IMR-90 (cell line): Measurements from ENCODE around the gene TCEAL4.

Experiments
- CEBPB ChIP-seq: IDR thresholded peaks from 2 replicates; pipeline ENCODE4 v1.6.1; 2012; ENCODE audit warnings: low read depth, low read length, improper control_type of control experiment
- CTCF ChIP-seq: conservative IDR thresholded peaks from 2 replicates; pipeline ENCODE4 v1.5.1; 2012; ENCODE audit warnings: mild to moderate bottlenecking, low read depth, low read length, improper control_type of control experiment
- POLR2A ChIP-seq: IDR thresholded peaks from 2 replicates; pipeline ENCODE4 v1.6.1; 2012; ENCODE audit warnings: mild to moderate bottlenecking, low read depth, low read length
- RFX5 ChIP-seq: IDR thresholded peaks from 2 replicates; pipeline ENCODE4 v1.8.0; 2012; ENCODE audit warnings: low read depth, mild to moderate bottlenecking, low read length, moderate library complexity
- TF ChIP-seq, protein P1 (sequence below): fragments of 150-350 bp; IDR thresholded peaks from 2 replicates; pipeline ENCODE4 v1.6.1; 2017; ENCODE audit warnings: mild to moderate bottlenecking, antibody characterized with exemption, low read length, low read depth

DNA sequence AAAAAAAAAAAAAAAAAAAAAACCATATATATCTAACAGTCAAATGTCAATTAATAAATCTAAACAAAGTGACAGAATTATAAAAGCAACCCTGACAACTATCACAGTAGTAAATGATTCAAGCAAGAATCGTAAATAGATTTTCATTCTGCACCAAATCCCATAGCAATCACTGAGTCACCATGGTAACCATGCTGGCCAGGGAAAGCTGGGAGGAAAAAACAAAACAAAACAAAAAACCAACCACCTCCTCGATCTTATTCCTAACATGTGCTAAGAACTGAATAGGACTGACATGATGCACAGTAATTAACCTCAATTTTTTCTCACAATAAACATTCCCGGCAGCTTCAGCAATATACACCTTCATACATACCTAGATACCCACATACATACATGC lies 35.4 kb upstream of the TCEAL4 start:
- no peak for TF ChIP-seq POLR2A
- no peak for TF ChIP-seq CTCF
- no peak for TF ChIP-seq RFX5
- TF ChIP-seq CEBPB, result no peak
- TF ChIP-seq, protein P1, sequence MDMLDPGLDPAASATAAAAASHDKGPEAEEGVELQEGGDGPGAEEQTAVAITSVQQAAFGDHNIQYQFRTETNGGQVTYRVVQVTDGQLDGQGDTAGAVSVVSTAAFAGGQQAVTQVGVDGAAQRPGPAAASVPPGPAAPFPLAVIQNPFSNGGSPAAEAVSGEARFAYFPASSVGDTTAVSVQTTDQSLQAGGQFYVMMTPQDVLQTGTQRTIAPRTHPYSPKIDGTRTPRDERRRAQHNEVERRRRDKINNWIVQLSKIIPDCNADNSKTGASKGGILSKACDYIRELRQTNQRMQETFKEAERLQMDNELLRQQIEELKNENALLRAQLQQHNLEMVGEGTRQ, result no peak
